Frontal cortex (tissue), 4 donors: Measurements from ENCODE around the gene IL10. TPM values are rescaled to one million over a fixed set of nuclear protein-coding genes. Genes with fewer than 3 reads are reported as not detected.
"Not testable (repeated sequence)": the region's sequence is repeated elsewhere in the genome, so short reads cannot be mapped to it uniquely, and the experiment has no call there.

ENCODE experiments used
- DNase-seq, 2 donors: peaks; one replicate each; pipeline ENCODE4 v3.0.0; 2012; ENCODE audit warnings: low spot score in 2 of 2
- FAIRE-seq: peaks from 2 replicates; lab custom pipeline; 2012; peaks lifted over from hg19 to GRCh38; lab: Jason Lieb, UNC
- total RNA-seq: library from RNA; depleted of rRNA; stranded (reverse); fragments of >200 nt; gene quantifications from one replicate; pipeline ENCODE4 v1.2.3, GENCODE V29; 2014
- donor health status: control.
- donor health status: control.
- donor health status: control.

Gene IL10
- total RNA-seq, 1 donor from 2014 or later = 0.41 TPM

DNA sequence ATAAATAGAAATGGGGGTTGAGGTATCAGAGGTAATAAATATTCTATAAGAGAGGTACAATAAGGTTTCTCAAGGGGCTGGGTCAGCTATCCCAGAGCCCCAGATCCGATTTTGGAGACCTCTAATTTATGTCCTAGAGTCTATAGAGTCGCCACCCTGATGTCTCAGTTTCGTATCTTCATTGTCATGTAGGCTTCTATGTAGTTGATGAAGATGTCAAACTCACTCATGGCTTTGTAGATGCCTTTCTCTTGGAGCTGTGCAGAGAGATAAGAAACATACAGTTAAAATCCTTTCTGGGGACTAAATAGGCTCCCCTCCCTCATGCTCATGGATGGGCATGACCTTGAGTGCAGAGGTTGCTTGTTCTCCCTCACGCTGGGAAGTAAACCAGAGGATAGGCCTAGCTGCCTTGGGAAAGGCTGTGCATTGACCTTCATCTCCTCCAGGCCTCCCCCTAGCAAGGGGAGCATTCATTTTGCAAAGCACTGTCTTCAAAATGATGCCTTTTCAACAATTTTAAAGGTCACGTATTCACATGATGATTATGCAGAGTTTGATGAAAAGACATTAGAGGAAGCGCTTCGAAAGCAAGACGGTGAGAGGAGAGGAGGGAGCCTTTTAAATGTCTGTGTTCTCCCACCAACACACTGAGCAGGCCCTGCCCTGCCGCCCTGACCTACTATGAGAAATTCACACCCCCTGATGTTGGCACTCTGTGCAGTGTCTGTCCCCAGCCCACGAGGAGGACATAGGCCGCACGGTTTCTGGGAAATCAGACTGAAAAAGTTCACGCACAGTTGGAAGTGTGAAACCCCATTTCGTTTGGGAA is 3.6 kb downstream of the IL10 start:
- FAIRE-seq (no peak), DNase-seq (no peak)

DNA sequence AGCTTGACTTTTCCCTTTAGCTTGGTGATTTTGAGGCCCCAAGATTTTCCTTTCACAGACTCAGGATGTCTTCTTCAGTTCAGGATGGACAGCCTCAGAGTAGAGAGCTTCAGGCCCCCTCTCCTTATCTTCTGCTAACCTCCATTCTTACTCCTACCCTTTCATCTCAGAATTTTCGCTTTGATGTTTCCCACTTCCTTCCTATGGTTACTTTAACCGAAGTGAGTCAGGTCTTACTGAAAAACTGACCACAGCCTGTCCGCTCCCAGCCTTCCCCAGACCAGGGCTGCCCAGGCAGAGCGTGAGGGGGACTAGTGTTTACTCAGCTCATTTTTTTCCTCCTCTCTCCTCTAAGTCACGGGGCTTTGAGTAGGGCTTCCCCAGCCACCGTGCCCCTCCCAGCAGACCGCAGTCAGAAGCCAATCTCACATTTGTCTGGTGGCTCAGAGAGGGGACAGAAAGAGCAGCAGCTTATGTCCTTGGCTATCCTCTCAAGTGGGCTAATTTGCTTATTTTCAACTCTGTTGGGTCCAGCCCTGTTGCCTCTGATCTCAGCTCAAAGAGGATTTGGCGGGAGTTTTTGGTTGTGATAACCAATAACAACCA is 5.9 kb downstream of the IL10 start:
- FAIRE-seq (no peak), DNase-seq (no peak)

DNA sequence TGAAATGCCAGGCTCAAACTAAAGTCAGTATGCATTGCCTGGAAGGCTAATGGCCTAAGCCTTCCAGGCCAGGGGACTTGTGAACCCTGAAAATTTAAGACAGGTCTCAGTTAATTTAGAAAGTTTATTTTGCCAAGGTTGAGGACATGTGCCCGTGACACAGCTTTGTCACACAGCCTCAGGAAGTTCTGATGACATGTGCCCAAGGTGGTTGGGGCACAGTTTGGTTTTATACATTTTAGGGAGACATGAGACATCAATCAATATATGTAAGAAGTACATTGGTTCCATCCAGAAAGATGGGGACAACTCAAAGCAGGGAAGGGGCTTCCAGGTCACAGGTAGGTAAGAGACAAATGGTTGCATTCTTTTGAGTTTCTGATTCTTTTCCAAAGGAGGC is 6.5 kb downstream of the IL10 start:
- FAIRE-seq, DNase-seq: not testable (repeated sequence)

DNA sequence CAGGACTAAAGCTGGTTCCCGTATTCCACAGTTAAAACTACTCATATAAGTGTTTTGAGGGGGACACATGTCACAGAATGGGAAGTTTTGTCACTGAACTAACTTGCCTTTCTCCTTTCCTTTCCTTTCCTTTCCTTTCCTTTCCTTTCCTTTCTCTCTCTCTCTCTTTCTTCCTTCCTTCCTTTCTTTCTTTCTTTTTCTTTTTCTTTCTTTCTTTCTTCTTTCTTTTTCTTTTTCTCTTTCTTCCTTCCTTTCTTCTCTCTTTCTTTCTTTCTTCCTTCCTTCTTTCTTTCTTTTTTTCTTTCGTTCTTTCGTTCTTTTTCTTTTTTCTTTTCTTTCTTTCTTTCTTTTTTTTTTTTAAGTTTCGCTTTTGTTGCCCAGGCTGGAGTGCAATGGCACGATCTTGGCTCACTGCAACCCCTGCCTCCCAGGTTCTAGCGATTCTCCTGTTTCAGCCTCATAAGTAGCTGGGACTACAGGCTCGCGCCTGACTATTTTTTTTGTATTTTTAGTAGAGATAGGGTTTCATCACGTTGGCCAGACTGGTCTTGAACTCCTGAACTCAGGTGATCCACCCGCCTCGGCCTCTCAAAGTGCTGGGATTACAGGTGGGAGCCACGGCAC is 9.4 kb downstream of the IL10 start:
- not testable (repeated sequence) for FAIRE-seq

DNA sequence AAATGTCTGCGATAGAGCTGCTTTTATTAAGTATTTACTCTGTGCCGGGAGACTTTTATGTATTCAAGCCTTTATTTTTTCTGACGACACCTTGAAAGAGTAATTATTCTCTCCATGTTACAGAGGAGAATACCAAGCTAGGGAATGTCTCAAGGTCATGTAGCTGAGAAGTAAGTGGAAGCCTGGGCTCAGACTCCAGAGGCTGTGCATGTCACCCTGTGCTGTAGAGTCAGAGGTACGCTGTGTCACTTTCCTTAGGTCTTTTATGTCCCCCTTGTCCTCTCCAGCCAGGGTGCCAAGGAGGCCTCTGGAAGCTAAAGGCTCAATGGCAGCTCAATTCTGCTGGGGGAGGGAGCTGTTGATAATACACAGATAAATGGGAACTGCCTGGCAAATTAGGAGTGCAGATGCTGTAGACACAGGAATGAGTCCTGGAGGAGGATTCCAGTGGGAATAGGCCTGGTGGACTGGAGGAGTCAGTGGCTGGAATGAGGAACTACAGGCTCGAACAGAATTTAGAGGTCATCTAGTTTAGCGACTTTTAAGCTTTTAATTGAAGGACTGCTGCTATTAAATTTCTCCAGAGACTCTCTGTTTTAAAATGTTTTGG is 11.0 kb downstream of the IL10 start:
- FAIRE-seq = no peak
- no peak for DNase-seq

More for the DNA sequence above, 9.4 kb downstream of the IL10 start:
- DNase-seq = not testable (repeated sequence)

DNA sequence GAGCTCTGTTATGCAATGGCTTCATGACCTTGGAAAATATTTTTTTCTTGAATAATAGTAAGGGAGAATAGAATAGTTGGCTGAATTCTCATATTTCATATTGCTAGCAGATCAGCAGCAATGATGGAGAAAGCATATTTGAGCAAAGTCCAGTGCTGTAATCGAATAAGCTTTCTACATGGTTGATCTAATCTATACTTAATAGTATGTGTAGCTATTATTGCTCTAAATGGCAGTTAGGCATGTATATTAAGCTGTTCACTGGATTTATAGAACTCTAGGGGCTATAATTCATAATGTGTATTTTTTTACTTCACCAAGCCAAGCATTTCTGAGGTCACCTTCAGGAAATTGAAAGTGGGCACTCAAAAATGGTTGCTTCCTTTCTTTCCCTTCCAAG is 11.7 kb downstream of the IL10 start:
- no peak for FAIRE-seq
- DNase-seq = no peak

DNA sequence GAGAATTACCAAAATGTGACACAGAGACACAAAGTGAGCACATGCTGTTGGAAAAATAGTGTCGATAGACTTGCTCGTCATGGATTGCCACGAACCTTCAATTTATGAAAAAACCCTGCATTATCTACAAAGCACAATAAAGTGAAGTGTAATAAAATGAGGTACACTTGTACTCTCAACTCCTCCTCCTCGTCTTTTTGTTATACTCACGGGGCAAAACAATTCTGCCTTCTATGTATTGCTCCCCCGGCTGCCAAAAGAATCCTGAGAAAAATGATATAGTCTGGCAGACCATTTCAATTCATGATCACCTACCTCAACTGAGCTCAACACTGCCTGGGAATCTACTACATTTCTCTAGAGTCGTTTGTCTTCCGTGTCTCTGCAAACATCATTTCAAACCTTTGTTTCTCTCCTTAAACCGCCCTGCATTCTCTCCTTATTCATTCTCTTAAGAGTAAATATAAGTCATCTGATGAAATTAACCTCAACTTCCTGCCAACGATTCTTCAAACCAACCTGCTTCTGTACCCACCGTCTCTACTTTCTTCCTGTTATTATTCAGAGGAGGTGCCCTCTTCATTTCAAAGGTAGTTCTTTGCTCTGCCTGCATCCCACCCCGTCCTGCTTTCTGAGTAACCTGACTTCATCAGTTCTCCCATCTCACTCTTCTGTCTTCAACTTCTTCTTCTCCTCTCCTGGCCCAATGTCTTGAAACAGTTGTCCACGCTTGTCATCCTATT is 14.6 kb downstream of the IL10 start:
- FAIRE-seq (no peak), DNase-seq (no peak)

DNA sequence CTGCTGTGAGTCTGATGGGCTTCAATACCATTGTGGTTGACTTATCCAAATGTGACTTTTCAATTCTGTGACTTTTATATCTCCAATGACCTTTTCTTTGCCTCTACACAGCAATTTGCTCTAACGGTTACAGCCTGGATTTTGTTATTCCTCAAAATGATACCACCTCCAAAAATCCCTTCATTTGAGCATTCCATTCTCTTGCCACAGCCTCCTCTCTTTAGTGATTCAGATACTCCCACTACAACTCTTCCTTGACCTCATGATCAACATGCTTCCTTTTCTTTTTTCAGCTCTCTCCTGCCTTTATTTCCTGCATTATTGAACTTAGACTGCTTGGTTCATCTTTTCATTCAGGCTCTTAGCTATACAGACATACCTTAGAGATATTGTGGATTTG is 18.3 kb downstream of the IL10 start:
- no peak for DNase-seq
- no peak for FAIRE-seq

DNA sequence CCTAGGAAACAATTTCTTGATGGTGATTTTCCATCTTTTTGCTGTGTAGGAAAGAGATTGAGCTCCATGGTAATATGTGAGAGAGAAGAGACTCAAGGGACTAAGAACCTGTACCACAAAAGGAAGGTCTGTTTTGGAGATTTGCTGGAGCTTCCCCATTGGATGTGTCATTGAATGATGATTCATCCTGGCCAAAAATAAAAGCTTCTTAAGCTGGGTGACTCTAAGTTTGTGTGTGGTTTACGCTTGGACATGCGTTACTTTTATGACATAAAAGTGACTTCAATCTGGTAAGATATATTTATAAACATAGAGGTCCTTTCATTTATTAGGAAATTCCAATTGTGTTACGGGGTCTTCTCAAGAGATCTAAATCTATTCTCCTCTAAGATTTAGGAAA is 19.2 kb downstream of the IL10 start:
- no peak for FAIRE-seq
- DNase-seq = no peak

DNA sequence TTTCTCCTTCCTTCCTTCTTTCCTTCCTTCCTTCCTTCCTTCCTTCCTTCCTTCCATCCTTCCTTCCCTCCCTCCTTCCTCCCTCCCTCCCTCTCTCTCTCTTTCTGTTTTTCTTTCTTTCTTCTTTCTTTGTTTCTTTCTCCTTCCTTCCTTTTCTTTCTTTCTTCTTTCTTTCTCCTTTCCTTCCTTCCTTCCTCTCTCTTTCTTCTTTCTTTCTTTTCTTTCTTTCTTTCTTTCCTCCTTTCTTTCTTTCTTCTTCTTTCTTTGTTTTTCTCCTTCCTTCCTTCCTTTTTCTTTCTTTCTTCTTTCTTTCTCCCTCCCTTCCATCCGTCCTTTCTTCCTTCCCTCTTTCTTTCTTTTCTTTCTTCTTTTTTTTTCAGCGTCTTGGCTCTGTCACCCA is 19.8 kb downstream of the IL10 start:
- FAIRE-seq (no peak), DNase-seq (no peak)

DNA sequence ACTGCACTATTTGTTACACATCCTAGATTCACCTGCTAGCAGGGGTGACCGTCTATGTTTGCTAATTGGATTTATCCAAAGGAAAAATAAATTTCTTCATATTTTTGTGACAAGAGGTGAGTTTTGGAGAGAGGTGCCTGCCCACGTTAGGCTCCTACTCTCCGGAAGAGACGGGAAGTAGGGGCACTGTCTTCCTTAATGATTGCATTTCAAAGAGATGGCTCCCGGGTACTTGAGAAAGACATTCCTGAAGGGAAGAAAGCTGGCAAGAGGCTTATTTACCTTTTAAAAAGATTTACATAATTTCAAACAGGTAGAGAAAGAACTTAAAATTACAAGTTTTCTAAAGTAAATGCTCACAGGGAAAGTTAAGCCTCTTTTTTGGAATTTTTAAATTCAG is 20.4 kb downstream of the IL10 start:
- no peak for DNase-seq
- no peak for FAIRE-seq

DNA sequence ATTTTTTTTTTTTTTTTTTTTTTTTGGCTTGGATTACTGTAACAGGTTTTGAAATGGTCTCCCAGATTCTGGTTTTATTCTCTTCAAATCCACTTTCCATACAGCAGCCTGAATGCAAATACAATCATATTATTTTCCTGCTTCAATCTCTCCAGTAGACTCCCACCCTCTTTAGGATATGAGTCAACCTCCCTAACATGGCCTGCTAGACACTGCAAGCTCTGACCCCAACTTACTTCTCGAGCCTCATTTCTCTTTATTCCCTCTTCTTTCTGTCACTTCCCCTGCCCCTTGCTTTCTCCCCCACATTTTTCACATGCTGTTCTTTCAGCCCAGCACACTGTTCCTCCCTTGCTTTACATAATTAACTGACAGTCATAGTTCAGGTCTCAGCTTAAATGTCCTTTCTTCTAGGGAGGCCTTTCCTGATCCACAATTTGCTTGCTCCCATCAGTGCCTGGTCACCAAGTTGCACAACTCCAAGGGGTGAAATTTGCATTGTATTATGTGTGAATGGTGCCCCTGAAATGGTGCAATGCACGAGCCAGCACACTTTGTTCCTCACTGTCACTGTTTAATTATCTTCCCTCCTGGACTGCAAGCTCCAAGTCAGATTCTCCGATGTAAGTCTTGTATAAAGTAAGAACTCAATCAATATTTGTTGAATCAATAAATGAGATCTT is 23.8 kb downstream of the IL10 start:
- no peak for FAIRE-seq
- no peak for DNase-seq

DNA sequence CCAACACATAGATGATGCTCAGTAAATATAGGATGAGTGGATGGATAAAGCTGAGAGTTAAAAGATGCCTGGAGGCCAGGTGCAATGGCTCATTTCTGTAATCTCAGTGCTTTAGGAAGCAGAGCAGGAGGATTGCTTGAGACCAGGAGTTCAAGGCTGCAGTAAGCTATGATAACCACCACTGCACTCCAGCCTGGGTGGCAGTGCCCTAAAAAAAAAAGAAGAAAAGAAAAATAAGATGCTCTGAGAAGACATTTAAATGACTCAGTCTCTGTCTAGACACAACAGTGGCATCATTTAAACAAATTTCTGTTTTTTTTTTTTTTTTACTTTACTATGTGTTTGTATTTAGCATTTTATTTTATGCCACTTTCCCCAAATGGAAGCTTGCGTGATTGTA is 27.0 kb downstream of the IL10 start:
- FAIRE-seq = no peak
- no peak for DNase-seq

DNA sequence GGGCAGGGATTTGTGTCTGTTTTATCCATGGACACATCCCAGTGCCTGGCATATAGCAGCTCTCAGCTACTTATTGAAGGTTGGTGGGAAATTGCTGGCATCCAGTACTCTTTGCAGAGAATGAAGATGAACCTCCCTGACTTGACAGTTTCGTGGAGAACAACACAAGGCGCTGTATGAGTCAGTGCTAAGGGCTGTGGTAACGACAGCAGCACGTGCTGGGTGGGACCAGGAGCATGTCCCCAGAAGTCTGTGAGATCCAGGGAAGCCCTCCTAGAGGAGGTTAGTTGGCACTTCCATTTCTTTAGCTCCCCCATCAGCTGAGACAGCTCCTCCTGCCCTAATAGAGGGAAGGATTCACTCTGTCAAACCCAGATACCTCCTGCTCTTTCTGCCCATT is 27.6 kb downstream of the IL10 start:
- DNase-seq = no peak
- FAIRE-seq = no peak

DNA sequence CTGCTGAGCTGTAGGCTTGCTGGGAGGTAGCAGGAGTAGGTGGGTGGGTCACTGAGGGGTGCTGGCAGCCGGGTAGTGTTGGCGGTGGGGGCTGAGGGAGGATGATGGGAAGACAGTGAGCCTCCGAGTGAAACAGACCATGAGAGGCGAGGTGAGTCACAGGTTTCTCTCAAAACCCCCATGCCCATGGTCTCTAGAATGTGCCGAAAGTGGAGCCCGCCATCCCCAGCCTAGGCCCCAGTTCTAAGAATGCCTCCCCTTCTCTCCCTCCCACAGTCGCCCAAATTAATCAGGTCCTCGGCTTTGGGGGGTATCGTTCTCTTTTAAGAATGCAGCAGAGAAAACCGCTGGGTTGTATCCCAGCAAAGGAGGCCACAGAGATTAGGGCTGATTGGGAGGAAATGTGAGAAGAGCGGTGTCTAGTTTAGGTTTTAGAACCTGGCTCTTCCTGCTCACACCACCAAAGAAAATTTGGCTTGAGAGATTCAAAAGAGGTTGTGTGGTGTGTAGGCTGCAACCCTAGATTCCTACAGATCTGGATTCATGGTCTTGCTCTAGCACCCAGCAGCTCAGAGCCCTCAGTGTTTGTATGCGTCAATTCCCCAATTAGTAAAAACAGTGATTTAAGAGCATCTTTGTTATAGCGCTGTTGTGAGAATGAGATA is 29.4 kb downstream of the IL10 start:
- FAIRE-seq (no peak), DNase-seq (no peak)

DNA sequence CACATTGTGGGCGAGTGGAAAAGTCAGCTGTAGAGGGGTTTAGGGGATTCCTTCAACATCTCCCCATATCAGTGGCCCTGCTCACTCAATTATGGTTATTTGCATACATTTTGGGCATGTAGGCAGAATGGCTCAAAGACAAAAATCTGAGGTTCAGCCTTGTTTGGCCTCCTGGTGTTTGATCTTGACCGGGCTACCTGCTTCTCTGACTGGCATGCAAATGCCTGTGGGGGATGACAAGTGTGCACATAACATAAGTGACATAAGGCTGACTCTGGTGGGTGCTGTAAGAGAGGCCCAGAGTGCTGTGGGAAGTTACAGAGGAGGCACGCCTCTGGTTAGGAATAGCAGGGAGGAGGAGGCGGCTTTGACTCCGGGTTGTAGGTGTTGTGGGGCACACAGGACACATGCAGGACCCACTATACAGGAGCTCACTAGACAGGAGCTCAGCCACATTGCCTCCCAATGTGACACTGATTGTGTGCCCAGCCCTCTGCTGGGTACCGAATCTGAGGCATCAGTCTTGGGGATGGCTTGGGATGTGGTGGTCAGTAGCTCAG is 31.1 kb downstream of the IL10 start:
- DNase-seq = no peak
- no peak for FAIRE-seq

DNA sequence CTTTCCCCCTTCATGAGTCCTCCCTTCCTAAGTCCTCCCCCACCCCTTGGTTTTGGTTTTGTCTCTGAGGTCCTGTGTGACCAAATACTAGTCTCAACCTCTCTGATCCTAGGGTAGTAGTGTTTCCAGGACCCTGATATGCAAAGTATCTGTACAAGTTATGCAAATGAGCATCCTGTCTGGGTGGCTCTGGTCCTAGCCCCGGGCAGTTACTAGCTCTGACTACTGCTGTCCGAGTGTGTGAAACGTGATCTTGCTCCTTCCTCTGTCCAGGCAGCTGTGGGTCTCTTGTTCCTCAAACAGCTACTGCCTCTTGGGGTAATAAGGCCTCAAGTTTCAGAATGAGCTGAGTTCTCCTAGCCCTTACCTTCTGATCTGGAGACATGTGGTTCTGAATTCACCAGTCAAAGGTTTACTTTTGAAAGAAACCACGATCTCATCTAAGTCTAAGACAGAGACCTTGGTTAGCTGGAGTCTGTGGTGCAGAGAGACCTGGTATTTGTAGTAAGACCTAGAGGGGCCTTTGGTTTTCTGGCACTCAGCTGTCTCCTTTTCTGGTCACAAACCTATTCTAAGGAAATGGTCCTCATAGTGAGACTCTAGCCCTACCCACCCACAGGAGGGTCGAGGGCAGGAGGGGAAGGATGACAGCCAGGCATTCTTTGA is 32.8 kb downstream of the IL10 start:
- FAIRE-seq (no peak), DNase-seq (no peak)
